Hepatocyte (in vitro differentiated cells): Measurements from ENCODE around the gene ANGPT4. TPM values are rescaled to one million over a fixed set of nuclear protein-coding genes. Genes with fewer than 3 reads are reported as not detected.

Source experiments
- DNase-seq: peaks from one replicate; pipeline ENCODE4 v3.0.0-alpha.2; 2016; ENCODE audit warnings: low spot score
- H2AFZ ChIP-seq: fragments of 200-600 bp; sonication (generic); 2 replicates; pipeline ENCODE4 v1.6.0; 2016; ENCODE audit warnings: antibody characterized with exemption, mild to moderate bottlenecking
- H3K27ac ChIP-seq: fragments of 200-600 bp; sonication (generic); 2 replicates; pipeline ENCODE4 v1.5.1; 2016; ENCODE audit warnings: mild to moderate bottlenecking
- H3K27me3 ChIP-seq: fragments of 200-600 bp; sonication (generic); 2 replicates; pipeline ENCODE4 v1.6.1; 2016
- H3K36me3 ChIP-seq: fragments of 200-600 bp; sonication (generic); replicated peaks from 2 replicates; pipeline ENCODE4 v1.5.1; 2016; ENCODE audit warnings: low read depth; ENCODE audit not compliant: insufficient read depth
- H3K4me1 ChIP-seq: fragments of 200-600 bp; sonication (generic); 2 replicates; pipeline ENCODE4 v1.5.1; 2016; ENCODE audit warnings: mild to moderate bottlenecking, moderate library complexity; ENCODE audit not compliant: insufficient read depth
- H3K4me2 ChIP-seq: fragments of 200-600 bp; sonication (generic); 2 replicates; pipeline ENCODE4 v1.6.0; 2016
- H3K4me3 ChIP-seq: fragments of 200-600 bp; sonication (generic); 2 replicates; pipeline ENCODE4 v1.5.1; 2016; ENCODE audit warnings: mild to moderate bottlenecking
- H3K79me2 ChIP-seq: fragments of 200-600 bp; sonication (generic); 2 replicates; pipeline ENCODE4 v1.6.0; 2017; ENCODE audit warnings: mild to moderate bottlenecking
- H3K9me2 ChIP-seq: fragments of 200-600 bp; sonication (generic); replicated peaks from 2 replicates; pipeline ENCODE4 v1.6.0; 2017; ENCODE audit warnings: mild to moderate bottlenecking; ENCODE audit not compliant: insufficient read depth
- H3K9me3 ChIP-seq: fragments of 200-600 bp; sonication (generic); 2 replicates; pipeline ENCODE4 v1.5.1; 2016; ENCODE audit warnings: low read depth, mild to moderate bottlenecking
- H4K20me1 ChIP-seq: fragments of 200-600 bp; sonication (generic); 2 replicates; pipeline ENCODE4 v1.6.0; 2016; ENCODE audit warnings: mild to moderate bottlenecking; ENCODE audit not compliant: insufficient read depth, poor library complexity, severe bottlenecking
- CTCF ChIP-seq: fragments of 200-600 bp; sonication (generic); IDR thresholded peaks from 2 replicates; pipeline ENCODE4 v1.5.1; 2016; ENCODE audit warnings: antibody characterized with exemption, mild to moderate bottlenecking; ENCODE audit not compliant: poor library complexity
- EZH2 ChIP-seq: fragments of 200-600 bp; sonication (generic); IDR thresholded peaks from 2 replicates; pipeline ENCODE4 v1.6.1; 2016; ENCODE audit warnings: antibody characterized with exemption, mild to moderate bottlenecking, borderline replicate concordance
- EZH2phosphoT487 ChIP-seq: fragments of 200-600 bp; sonication (generic); IDR thresholded peaks from one replicate; pipeline ENCODE4 v1.6.1; 2018; ENCODE audit warnings: antibody characterized with exemption, mild to moderate bottlenecking, low read depth, moderate library complexity; ENCODE audit not compliant: unreplicated experiment, severe bottlenecking
- WGBS: methylation state at CpG from one replicate; pipeline ENCODE4 v1.1.6; 2016; ENCODE audit warnings: low lambda C conversion rate; ENCODE audit errors: missing lambda C conversion rate; 5-methylcytosine and 5-hydroxymethylcytosine counted together
- polyA plus RNA-seq: library from polyadenylated mRNA; unstranded; fragments of >200 nt; fragmentation: Nextera tagmentation; extraction: Ambion mirVana; gene quantifications from 2 replicates; pipeline ENCODE4 v1.2.1, GENCODE V29; 2016
- total RNA-seq: library from RNA; depleted of rRNA; stranded (reverse); fragments of >200 nt; gene quantifications from 2 replicates; pipeline ENCODE4 v1.2.3, GENCODE V29; 2014

The ANGPT4 gene
- total and polyA plus RNA-seq, 2 experiments from 2014 or later: not detected

- WGBS: 93% methylated on average over 9 of the region's 9 CpGs
- Histone ChIP-seq H3K27me3 (peaks cover 4% of the 10 kb centered on the region), H3K9me3 (no peaks in the 10 kb centered on the region), H3K4me2 (peak overlapping the region; percentile 86), H4K20me1 (no peaks in the 10 kb centered on the region), H3K4me1 (no peaks in the 10 kb centered on the region), H3K9me2 (no peaks in the 10 kb centered on the region), H3K79me2 (peaks cover 3% of the 10 kb centered on the region), H3K36me3 (no peaks in the 10 kb centered on the region), H3K4me3 (no peak overlapping the region), H3K27ac (no peak overlapping the region), H2AFZ (no peak overlapping the region)
- DNase-seq: no peak
- TF ChIP-seq EZH2 (no peak), CTCF (no peak), EZH2phosphoT487 (no peak)
Observed at GRCh38 chr20:843912-844311, 72.2 kb downstream of the ANGPT4 start.

GRCh38 chr20:842547-842940 is 73.6 kb downstream of the ANGPT4 start:
- Histone ChIP-seq H4K20me1 (no peaks in the 10 kb centered on the region), H3K4me2 (peak overlapping the region; percentile 98), H3K27ac (no peak overlapping the region), H3K9me2 (no peaks in the 10 kb centered on the region), H3K79me2 (peaks cover 6% of the 10 kb centered on the region), H3K36me3 (no peaks in the 10 kb centered on the region), H3K9me3 (no peaks in the 10 kb centered on the region), H3K4me3 (no peak overlapping the region), H3K4me1 (no peaks in the 10 kb centered on the region), H3K27me3 (peaks cover 4% of the 10 kb centered on the region), H2AFZ (no peak overlapping the region)
- no peak for TF ChIP-seq CTCF
- WGBS: 79% methylated on average over 2 of the region's 2 CpGs
- no peak for DNase-seq

GRCh38 chr20:841568-842546 is 74.3 kb downstream of the ANGPT4 start:
- Histone ChIP-seq H4K20me1 (no peaks in the 10 kb centered on the region), H3K36me3 (no peaks in the 10 kb centered on the region), H3K27me3 (peaks cover 4% of the 10 kb centered on the region), H3K27ac (no peak overlapping the region), H3K9me3 (no peaks in the 10 kb centered on the region), H2AFZ (peak overlapping the region; percentile 89), H3K4me3 (peak overlapping the region; percentile 33), H3K4me1 (no peaks in the 10 kb centered on the region), H3K79me2 (peaks cover 6% of the 10 kb centered on the region), H3K4me2 (peak overlapping the region; percentile 98), H3K9me2 (no peaks in the 10 kb centered on the region)
- 8% methylated on average over 49 of the region's 62 CpGs for WGBS
- TF ChIP-seq CTCF (no peak), EZH2phosphoT487 (no peak), EZH2 (no peak)
- DNase-seq: no peak
